HepG2 (cell line): ENCODE results near the gene METTL1. TPM values are rescaled to one million over a fixed set of nuclear protein-coding genes. Genes with fewer than 3 reads are reported as not detected.
A peak's percentile ranks its signal among the peaks of the same experiment; 100 is the strongest.

Source experiments
- ATF1 ChIP-seq: IDR thresholded peaks from 2 replicates; pipeline ENCODE4 v1.6.1; 2016; ENCODE audit warnings: mild to moderate bottlenecking, control low read depth
- ELF4 ChIP-seq: sonication (generic); formaldehyde crosslinking; IDR thresholded peaks from 2 replicates; pipeline ENCODE4 v1.5.0; 2020; ENCODE audit warnings: missing genetic modification reagents, mild to moderate bottlenecking, moderate library complexity, borderline replicate concordance
- ETS1 ChIP-seq: sonication (generic); formaldehyde crosslinking; IDR thresholded peaks from 2 replicates; pipeline ENCODE4 v1.4.0; 2020; ENCODE audit warnings: missing genetic modification reagents
- HOXA5 ChIP-seq: sonication (generic); formaldehyde crosslinking; IDR thresholded peaks from 2 replicates; pipeline ENCODE4 v1.4.0; 2020; ENCODE audit warnings: missing genetic modification reagents
- HOXA9 ChIP-seq: sonication (generic); formaldehyde crosslinking; IDR thresholded peaks from 2 replicates; pipeline ENCODE4 v1.8.1; 2022; ENCODE audit warnings: missing genetic modification reagents, mild to moderate bottlenecking, moderate library complexity, borderline replicate concordance
- ISL2 ChIP-seq: sonication (generic); formaldehyde crosslinking; IDR thresholded peaks from 2 replicates; pipeline ENCODE4 v1.5.0; 2020; ENCODE audit warnings: missing genetic modification reagents
- MLX ChIP-seq: IDR thresholded peaks from 2 replicates; pipeline ENCODE4 v1.6.1; 2016
- NFE2 ChIP-seq: sonication (generic); formaldehyde crosslinking; IDR thresholded peaks from 2 replicates; pipeline ENCODE4 v1.4.0; 2020; ENCODE audit warnings: missing genetic modification reagents
- RBM39 ChIP-seq: fragments of 200-400 bp; formaldehyde crosslinking; IDR thresholded peaks from one replicate; pipeline ENCODE4 v1.6.1; 2018; ENCODE audit warnings: antibody characterized with exemption, mild to moderate bottlenecking, low read depth, low read length; ENCODE audit not compliant: poor library complexity, severe bottlenecking
- RFX1 ChIP-seq: fragments of 450-650 bp; IDR thresholded peaks from 2 replicates; pipeline ENCODE4 v1.6.1; 2017
- SAFB2 ChIP-seq: sonication (generic); formaldehyde crosslinking; IDR thresholded peaks from 2 replicates; pipeline ENCODE4 v1.5.1; 2020; ENCODE audit warnings: missing genetic modification reagents, low read depth, mild to moderate bottlenecking, borderline replicate concordance
- SPEN ChIP-seq: sonication (generic); formaldehyde crosslinking; IDR thresholded peaks from 2 replicates; pipeline ENCODE4 v1.5.1; 2020; ENCODE audit warnings: low read depth, mild to moderate bottlenecking, missing genetic modification reagents
- YY1 ChIP-seq: IDR thresholded peaks from 2 replicates; pipeline ENCODE4 v1.6.1; 2011; ENCODE audit warnings: low read length, low read depth, moderate library complexity, mild to moderate bottlenecking; ENCODE audit not compliant: insufficient read depth, insufficient replicate concordance
- ZBTB44 ChIP-seq: sonication (generic); formaldehyde crosslinking; IDR thresholded peaks from 2 replicates; pipeline ENCODE4 v1.4.0; 2020; ENCODE audit warnings: missing genetic modification reagents
- ZNF124 ChIP-seq: sonication (generic); formaldehyde crosslinking; IDR thresholded peaks from 2 replicates; pipeline ENCODE4 v1.4.0; 2020; ENCODE audit warnings: missing genetic modification reagents
- ZNF207 ChIP-seq: fragments of 450-650 bp; IDR thresholded peaks from 2 replicates; pipeline ENCODE4 v1.6.1; 2016; ENCODE audit warnings: antibody characterized with exemption, borderline replicate concordance
- ZNF280D ChIP-seq: sonication (generic); formaldehyde crosslinking; IDR thresholded peaks from 2 replicates; pipeline ENCODE4 v1.5.1; 2020; ENCODE audit warnings: mild to moderate bottlenecking, missing genetic modification reagents
- ZNF451 ChIP-seq: sonication (generic); formaldehyde crosslinking; IDR thresholded peaks from 2 replicates; pipeline ENCODE4 v1.5.0; 2020; ENCODE audit warnings: mild to moderate bottlenecking, missing genetic modification reagents
- ZNF674 ChIP-seq: sonication (generic); formaldehyde crosslinking; IDR thresholded peaks from 2 replicates; pipeline ENCODE4 v1.5.0; 2020; ENCODE audit warnings: low read depth, mild to moderate bottlenecking, missing genetic modification reagents
- ZNF737 ChIP-seq: sonication (generic); formaldehyde crosslinking; IDR thresholded peaks from 2 replicates; pipeline ENCODE4 v1.5.0; 2020; ENCODE audit warnings: missing genetic modification reagents, mild to moderate bottlenecking, borderline replicate concordance
- polyA plus RNA-seq, 8 experiments: library from polyadenylated mRNA; depleted of rRNA in 3 of 8; stranded (reverse) in 7 of 8; unstranded in 1 of 8; fragments of >200 nt; fragmentation: Illumina TruSeq in 4 of 8; extraction: Trizol in 4 of 8; gene quantifications; 2 replicates each; pipeline versions ENCODE4 v1.2.1 to v1.2.3, GENCODE V29; 2011 to 2016; ENCODE audit warnings: low read depth in 4 of 8, missing spikeins in 1 of 8, mixed read lengths in 1 of 8; ENCODE audit not compliant: insufficient read depth in 1 of 8
- total RNA-seq, 5 experiments: library from RNA; depleted of rRNA; stranded (reverse); fragments of >200 nt; fragmentation: Illumina TruSeq; extraction: Trizol; gene quantifications; 2 replicates each; pipeline ENCODE4 v1.2.3, GENCODE V29; 2016; ENCODE audit warnings: low read depth in 1 of 5
- TF ChIP-seq, protein P1 (sequence below): IDR thresholded peaks from 2 replicates; pipeline ENCODE4 v1.6.1; 2016; ENCODE audit warnings: mild to moderate bottlenecking, missing biosample characterization, missing genetic modification reagents
- TF ChIP-seq, protein P2 (sequence below): sonication (generic); formaldehyde crosslinking; IDR thresholded peaks from 2 replicates; pipeline ENCODE4 v1.8.0; 2023; ENCODE audit warnings: mild to moderate bottlenecking, missing genetic modification reagents

METTL1 gene
- total and polyA plus RNA-seq, 2 of the 13 experiments (the other 11 are each of a cell fraction or from before 2014, with no cell fraction given) = 34.7 to 36.9 TPM

- TF ChIP-seq ZBTB44 (CRISPR knock-in tag) (no peak), MLX (no peak), ETS1 (no peak), ZNF674 (CRISPR knock-in tag) (no peak), HOXA5 (CRISPR knock-in tag) (no peak), ZNF737 (no peak), ZNF124 (CRISPR knock-in tag) (no peak), SAFB2 (peak; percentile 59; the same call in 1 of the 2 replicates), NFE2 (CRISPR knock-in tag) (no peak), RFX1 (no peak), ISL2 (CRISPR knock-in tag) (0 out of 2 replicates have a peak, but pooled peaks have one; percentile 31), ELF4 (CRISPR knock-in tag) (no peak), ZNF207 (0 out of 2 replicates have a peak, but pooled peaks have one; percentile 19), RBM39 (no peak), HOXA9 (CRISPR knock-in tag) (no peak), ATF1 (CRISPR knock-in tag) (no peak), ZNF280D (CRISPR knock-in tag) (no peak), ZNF451 (CRISPR knock-in tag) (0 out of 2 replicates have a peak, but pooled peaks have one; percentile 41), YY1 (no peak), SPEN (CRISPR knock-in tag) (peak; percentile 29; the same call in 1 of the 2 replicates)
- TF ChIP-seq, protein P1, sequence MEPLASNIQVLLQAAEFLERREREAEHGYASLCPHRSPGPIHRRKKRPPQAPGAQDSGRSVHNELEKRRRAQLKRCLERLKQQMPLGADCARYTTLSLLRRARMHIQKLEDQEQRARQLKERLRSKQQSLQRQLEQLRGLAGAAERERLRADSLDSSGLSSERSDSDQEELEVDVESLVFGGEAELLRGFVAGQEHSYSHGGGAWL (CRISPR knock-in tag) = no peak
- TF ChIP-seq, protein P2, sequence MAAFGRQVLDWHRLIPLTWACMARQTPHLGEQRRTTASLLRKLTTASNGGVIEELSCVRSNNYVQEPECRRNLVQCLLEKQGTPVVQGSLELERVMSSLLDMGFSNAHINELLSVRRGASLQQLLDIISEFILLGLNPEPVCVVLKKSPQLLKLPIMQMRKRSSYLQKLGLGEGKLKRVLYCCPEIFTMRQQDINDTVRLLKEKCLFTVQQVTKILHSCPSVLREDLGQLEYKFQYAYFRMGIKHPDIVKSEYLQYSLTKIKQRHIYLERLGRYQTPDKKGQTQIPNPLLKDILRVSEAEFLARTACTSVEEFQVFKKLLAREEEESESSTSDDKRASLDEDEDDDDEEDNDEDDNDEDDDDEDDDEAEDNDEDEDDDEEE (CRISPR knock-in tag) = 0 out of 2 replicates have a peak, but pooled peaks have one; percentile 6
Observed at GRCh38 chr12:57726151-57726883, 45.6 kb downstream of the METTL1 start (continued).
